A549 (cell line): ENCODE measurements around the gene USF1. TPM values are rescaled to one million over a fixed set of nuclear protein-coding genes. Genes with fewer than 3 reads are reported as not detected.
A peak's percentile ranks its signal among the peaks of the same experiment; 100 is the strongest.

Source experiments
- ATAC-seq, 2 experiments: fragments of 200-7000 bp in 1 of 2; fragments of >200 bp in 1 of 2; cut with Nextera tagmentation in 1 of 2; cut with Tn5 transposase in 1 of 2; 3 replicates each; pipeline versions ENCODE4 v1.8.0 to v1.9.1; 2018 to 2020; ENCODE audit warnings: mild to moderate bottlenecking in 1 of 2, moderate library complexity in 1 of 2
- CTCF ChIA-PET: fragments of 300-600 bp; sonication (Branson Sonifier 250); formaldehyde crosslinking; extraction: SDS; loops from one replicate; lab custom pipeline; 2021; ENCODE audit warnings: antibody characterized with exemption, inconsistent platforms; lab: Yijun Ruan, JAX
- POLR2A ChIA-PET: fragments of 350-600 bp; formaldehyde crosslinking; extraction: SDS; loops from one replicate; lab custom pipeline; 2021; ENCODE audit warnings: antibody characterized with exemption, inconsistent platforms; lab: Yijun Ruan, JAX
- DNase-seq, 2 experiments: peaks; one replicate each; pipeline versions ENCODE4 v3.0.0 to v3.0.0-alpha.2; 2011 to 2016; ENCODE audit warnings: low read depth in 1 of 2, low spot score in 1 of 2
- FAIRE-seq: peaks from 2 replicates; lab custom pipeline; 2011; peaks lifted over from hg19 to GRCh38; lab: Jason Lieb, UNC
- H3K27ac ChIP-seq, 2 experiments: fragments of >200 bp; sonication (Bioruptor Twin); formaldehyde crosslinking; 3 replicates each; pipeline ENCODE4 v1.5.1; 2016 to 2017
- H3K4me1 ChIP-seq: fragments of >200 bp; sonication (Bioruptor Twin); formaldehyde crosslinking; 3 replicates; pipeline ENCODE4 v1.6.1; 2016
- H3K4me2 ChIP-seq: fragments of >200 bp; sonication (Bioruptor Twin); formaldehyde crosslinking; 3 replicates; pipeline ENCODE4 v1.6.1; 2016
- H3K4me3 ChIP-seq: fragments of >200 bp; sonication (Bioruptor Twin); formaldehyde crosslinking; 3 replicates; pipeline ENCODE4 v1.5.1; 2016
- H3K9me3 ChIP-seq: fragments of >200 bp; sonication (Bioruptor Twin); formaldehyde crosslinking; 3 replicates; pipeline ENCODE4 v1.6.1; 2016
- BHLHE40 ChIP-seq: IDR thresholded peaks from 2 replicates; pipeline ENCODE4 v1.6.1; 2012; ENCODE audit warnings: low read depth, low read length, inconsistent platforms
- CHD4 ChIP-seq: fragments of 200-600 bp; sonication (generic); IDR thresholded peaks from 2 replicates; pipeline ENCODE4 v1.6.1; 2016; ENCODE audit warnings: antibody characterized with exemption, mild to moderate bottlenecking, borderline replicate concordance
- CTCF ChIP-seq: fragments of >200 bp; sonication (Bioruptor Twin); formaldehyde crosslinking; IDR thresholded peaks from 3 replicates; pipeline ENCODE4 v1.5.1; 2016
- FOSL2 ChIP-seq, 2 experiments: fragments of 450-650 bp in 1 of 2; fragments of >200 bp in 1 of 2; sonication (Bioruptor Twin) in 1 of 2; formaldehyde crosslinking; IDR thresholded peaks; 2 replicates each; pipeline versions ENCODE4 v1.5.0 to v1.6.1; 2016 to 2020; ENCODE audit warnings: mild to moderate bottlenecking in 1 of 2, moderate library complexity in 1 of 2
- FOXS1 ChIP-seq: fragments of 250-450 bp; sonication (Bioruptor Pico); IDR thresholded peaks from 2 replicates; pipeline ENCODE4 v1.5.0; 2020; ENCODE audit warnings: mild to moderate bottlenecking, moderate library complexity
- GATA3 ChIP-seq: IDR thresholded peaks from 2 replicates; pipeline ENCODE4 v1.6.1; 2012; ENCODE audit warnings: borderline replicate concordance
- HOXB13 ChIP-seq: fragments of 250-450 bp; sonication (Bioruptor Pico); IDR thresholded peaks from 2 replicates; pipeline ENCODE4 v1.5.0; 2020; ENCODE audit warnings: low read depth, mild to moderate bottlenecking, moderate library complexity
- HOXB5 ChIP-seq: fragments of 250-450 bp; sonication (Bioruptor Pico); IDR thresholded peaks from 2 replicates; pipeline ENCODE4 v1.5.0; 2020; ENCODE audit warnings: mild to moderate bottlenecking, moderate library complexity
- JUN ChIP-seq, 2 experiments: fragments of >200 bp; sonication (Bioruptor Twin); formaldehyde crosslinking; IDR thresholded peaks; 2 replicates in 1 of 2; 3 replicates in 1 of 2; pipeline ENCODE4 v1.6.1; 2016 to 2017
- JUNB ChIP-seq: fragments of >200 bp; sonication (Bioruptor Twin); formaldehyde crosslinking; IDR thresholded peaks from 2 replicates; pipeline ENCODE4 v1.6.1; 2016
- MAX ChIP-seq: IDR thresholded peaks from 2 replicates; pipeline ENCODE4 v1.6.1; 2012
- MAZ ChIP-seq: fragments of 150-350 bp; IDR thresholded peaks from 2 replicates; pipeline ENCODE4 v1.6.1; 2014; ENCODE audit warnings: antibody characterized with exemption, low read depth, low read length, borderline replicate concordance
- MYC ChIP-seq: IDR thresholded peaks from 2 replicates; pipeline ENCODE4 v1.6.1; 2012; ENCODE audit warnings: mild to moderate bottlenecking, inconsistent platforms, low read length, improper control_type of control experiment, borderline replicate concordance
- NFE2L2 ChIP-seq: fragments of 150-350 bp; conservative IDR thresholded peaks from 2 replicates; pipeline ENCODE4 v1.6.1; 2014; ENCODE audit warnings: low read length
- NR3C1 ChIP-seq: fragments of >200 bp; sonication (Bioruptor Twin); formaldehyde crosslinking; IDR thresholded peaks from 3 replicates; pipeline ENCODE4 v1.6.1; 2017
- PBX3 ChIP-seq: IDR thresholded peaks from 2 replicates; pipeline ENCODE4 v1.6.1; 2012
- PHF8 ChIP-seq: fragments of 200-600 bp; sonication (generic); IDR thresholded peaks from 2 replicates; pipeline ENCODE4 v1.6.1; 2016; ENCODE audit warnings: low read depth, mild to moderate bottlenecking, antibody characterized with exemption, moderate library complexity, borderline replicate concordance
- POLR2AphosphoS2 ChIP-seq: conservative IDR thresholded peaks from 2 replicates; pipeline ENCODE4 v1.6.1; 2012; ENCODE audit warnings: low read length, improper control_type of control experiment, inconsistent platforms
- RAD21 ChIP-seq, 2 experiments: fragments of >200 bp in 1 of 2; sonication (Bioruptor Twin) in 1 of 2; formaldehyde crosslinking in 1 of 2; IDR thresholded peaks in 1 of 2; conservative IDR thresholded peaks in 1 of 2; 2 replicates in 1 of 2; 3 replicates in 1 of 2; pipeline ENCODE4 v1.6.1; 2012 to 2018; ENCODE audit warnings: inconsistent platforms in 1 of 2
- RARB ChIP-seq: fragments of 250-450 bp; sonication (Bioruptor Pico); IDR thresholded peaks from 2 replicates; pipeline ENCODE4 v1.8.0; 2021; ENCODE audit warnings: mild to moderate bottlenecking, moderate library complexity
- RNF2 ChIP-seq: fragments of 200-600 bp; sonication (generic); IDR thresholded peaks from 2 replicates; pipeline ENCODE4 v1.6.1; 2016; ENCODE audit warnings: low read depth, mild to moderate bottlenecking, antibody characterized with exemption, moderate library complexity, borderline replicate concordance
- SMC3 ChIP-seq: fragments of >200 bp; sonication (Bioruptor Twin); formaldehyde crosslinking; IDR thresholded peaks from 3 replicates; pipeline ENCODE4 v1.6.1; 2018; ENCODE audit warnings: inconsistent platforms
- TFCP2L1 ChIP-seq: fragments of 250-450 bp; sonication (Bioruptor Pico); IDR thresholded peaks from 2 replicates; pipeline ENCODE4 v1.5.0; 2021; ENCODE audit warnings: mild to moderate bottlenecking
- ZC3H11A ChIP-seq: fragments of 450-650 bp; IDR thresholded peaks from 2 replicates; pipeline ENCODE4 v1.6.1; 2014; ENCODE audit warnings: antibody characterized with exemption, mild to moderate bottlenecking
- ZNF302 ChIP-seq: fragments of 250-450 bp; sonication (Bioruptor Pico); IDR thresholded peaks from 2 replicates; pipeline ENCODE4 v1.9.0; 2021; ENCODE audit warnings: inconsistent platforms, mild to moderate bottlenecking, moderate library complexity
- ZSCAN20 ChIP-seq: fragments of 250-450 bp; sonication (Bioruptor Pico); IDR thresholded peaks from 2 replicates; pipeline ENCODE4 v1.8.0; 2022; ENCODE audit warnings: mild to moderate bottlenecking, moderate library complexity
- WGBS: methylation state at CpG from one replicate; pipeline ENCODE4 v1.1.6; 2017; ENCODE audit errors: missing lambda C conversion rate; 5-methylcytosine and 5-hydroxymethylcytosine counted together
- polyA plus RNA-seq, 4 experiments: library from polyadenylated mRNA; depleted of rRNA in 3 of 4; stranded (reverse); fragments of >200 nt; fragmentation: RNase III in 1 of 4; extraction: RNeasy Plus Mini Kit Qiagen cat#74134 plus additional on column Dnase treatment in 1 of 4; gene quantifications; 2 replicates in 3 of 4; 3 replicates in 1 of 4; pipeline ENCODE4 v1.2.3, GENCODE V29; 2011 to 2017

USF1 gene
- polyA plus RNA-seq, 2 of the 4 experiments (the other 2 are of a cell fraction): 35.5 to 60.5 TPM

- 79% methylated on average over 5 of the region's 5 CpGs for WGBS
- ChIA-PET POLR2A (no interaction called here), CTCF (interaction anchor here (1.6 to 11.1 kb wide), 6 partner anchors 8 to 98 kb away, joined by 7 to 176 read pairs (median 12); partner anchors contain the start of genes ARHGAP30 and KLHDC9)
- peak; percentile 39 to 41; a peak in 1 of 6 replicates for ATAC-seq
- H3K9me3 ChIP-seq: no peaks in the 10 kb centered on the region
- no peak for FAIRE-seq
- DNase-seq: no peak
- H3K4me3 ChIP-seq: no peak overlapping the region
- peaks cover 28% of the 10 kb centered on the region for H3K4me1 ChIP-seq
- no peak overlapping the region for H3K27ac ChIP-seq
- TF ChIP-seq PBX3: no peak
- no peak for TF ChIP-seq NR3C1
- TF ChIP-seq MAX: no peak
- no peak for TF ChIP-seq GATA3
- no peak for TF ChIP-seq POLR2AphosphoS2
- no peak for TF ChIP-seq ZSCAN20 (CRISPR knock-in tag)
- TF ChIP-seq FOXS1 (CRISPR knock-in tag): no peak
- TF ChIP-seq RNF2: no peak
- TF ChIP-seq RAD21 (conservative IDR thresholded peaks at IDR 0.05 in 1 of 2, IDR thresholded peaks at IDR 0.05 in 1 of 2): no peak
- no peak for TF ChIP-seq ZC3H11A
- TF ChIP-seq TFCP2L1 (CRISPR knock-in tag): no peak
- TF ChIP-seq CHD4: no peak
- TF ChIP-seq BHLHE40: no peak
- no peak overlapping the region for H3K4me2 ChIP-seq
Measured at GRCh38 chr1:160999376-160999775, 46.4 kb downstream of the USF1 start.

- FAIRE-seq: no peak
- ChIA-PET POLR2A (interaction anchor here (0.5 to 2.7 kb wide), 6 partner anchors 16 to 135 kb away, joined by 4 to 16 read pairs (median 8); partner anchors contain the start of genes DEDD, F11R and USF1), CTCF (interaction anchor here (0.6 to 11.1 kb wide), 30 partner anchors 8 to 195 kb away, joined by 3 to 176 read pairs (median 4); partner anchors contain the start of genes F11R, KLHDC9, TSTD1 and USF1)
- Histone ChIP-seq H3K4me1 (peaks cover 28% of the 10 kb centered on the region), H3K4me3 (no peak overlapping the region), H3K4me2 (no peak overlapping the region), H3K27ac (peak overlapping the region; percentile 28 to 77; a peak in 4 of 6 replicates), H3K9me3 (no peaks in the 10 kb centered on the region)
- ATAC-seq: peak; percentile 88 to 92
- WGBS: 94% methylated on average over 1 of the region's 1 CpG
- DNase-seq: peak; percentile 80 to 86
- TF ChIP-seq NFE2L2 (no peak), GATA3 (no peak), SMC3 (peak; percentile 78), RAD21 (conservative IDR thresholded peaks at IDR 0.05 in 1 of 2, IDR thresholded peaks at IDR 0.05 in 1 of 2) (peak; percentile 67 to 69), CTCF (peak; percentile 59)
Measured at GRCh38 chr1:160997323-160998038, 48.3 kb downstream of the USF1 start.

- Histone ChIP-seq H3K27ac (peak overlapping the region; percentile 39 to 77), H3K4me1 (peaks cover 28% of the 10 kb centered on the region), H3K9me3 (no peaks in the 10 kb centered on the region), H3K4me3 (no peak overlapping the region), H3K4me2 (peak overlapping the region; percentile 29)
- WGBS: 61% methylated on average over 3 of the region's 3 CpGs
- ATAC-seq (peak; percentile 69 to 72; a peak in 5 of 6 replicates), FAIRE-seq (no peak), DNase-seq (peak; percentile 30 to 76)
- POLR2A ChIA-PET: interaction anchor here (2.7 kb wide), 1 partner anchor 25 kb away, joined by 16 read pairs; the partner anchor contains the start of gene F11R
- TF ChIP-seq FOSL2 (IDR thresholded peaks at IDR 0.05): 0 out of 2 replicates have a peak, but pooled peaks have one; percentile 30
- TF ChIP-seq FOSL2 (CRISPR knock-in tag; IDR thresholded peaks at IDR 0.05): peak; percentile 78
- TF ChIP-seq MAZ: no peak
- TF ChIP-seq ZNF302: no peak
- TF ChIP-seq PBX3: no peak
- TF ChIP-seq RARB: no peak
- no peak for TF ChIP-seq MAX
- no peak for TF ChIP-seq HOXB13
- no peak for TF ChIP-seq RAD21 (conservative IDR thresholded peaks at IDR 0.05 in 1 of 2, IDR thresholded peaks at IDR 0.05 in 1 of 2)
- no peak for TF ChIP-seq PHF8
- TF ChIP-seq MYC: no peak
- TF ChIP-seq HOXB5 (CRISPR knock-in tag): no peak
- TF ChIP-seq FOXS1 (CRISPR knock-in tag): no peak
- TF ChIP-seq JUN (IDR thresholded peaks at IDR 0.05): no peak
- TF ChIP-seq JUNB: 0 out of 2 replicates have a peak, but pooled peaks have one; percentile 23
- CTCF ChIA-PET: interaction anchor here (1.2 to 11.1 kb wide), 6 partner anchors 17 to 101 kb away, joined by 3 to 176 read pairs (median 8); partner anchors contain the start of genes F11R, KLHDC9 and USF1
Measured at GRCh38 chr1:160996178-160996577, 49.6 kb downstream of the USF1 start.
